SK-MEL-5 (cell line): ENCODE measurements around the gene CSNK1G2. TPM values are rescaled to one million over a fixed set of nuclear protein-coding genes. Genes with fewer than 3 reads are reported as not detected.
A peak's percentile ranks its signal among the peaks of the same experiment; 100 is the strongest.
"Not testable (repeated sequence)": the region's sequence is repeated elsewhere in the genome, so short reads cannot be mapped to it uniquely, and the experiment has no call there.

Source experiments
- DNase-seq: peaks from one replicate; pipeline ENCODE4 v3.0.0-alpha.2; 2016; ENCODE audit warnings: low read depth, low spot score
- in situ Hi-C: cut with HindIII; loops from 2 replicates; pipeline ENCODE4 v1.10.0; 2016; ENCODE audit warnings: low sequenced_read_pairs, high pct_unique_total_duplicates, low pct_unique_long_range_greater_than_20kb
- total RNA-seq: library from RNA; depleted of rRNA; stranded (reverse); fragments of >200 nt; shearing (Covaris generic); gene quantifications from 2 replicates; pipeline ENCODE4 v1.2.3, GENCODE V29; 2014

The CSNK1G2 gene
- total RNA-seq, 1 experiment from 2014 or later = 49.3 TPM

- in situ Hi-C loops = no loop called here
- DNase-seq = no peak
These were observed 36.1 kb downstream of the CSNK1G2 start for GRCh38 chr19:1977120-1977519.

- no peak for DNase-seq
- in situ Hi-C loops = no loop called here
These were observed 37.4 kb downstream of the CSNK1G2 start for GRCh38 chr19:1978346-1978894.

- no peak for DNase-seq
These were observed 38.0 kb downstream of the CSNK1G2 start for GRCh38 chr19:1979017-1979416.

GRCh38 chr19:1979642-1980041 lies 38.7 kb downstream of the CSNK1G2 start:
- in situ Hi-C loops = no loop called here
- DNase-seq = no peak

More at GRCh38 chr19:1979017-1979416, 38.0 kb downstream of the CSNK1G2 start:
- in situ Hi-C loops = no loop called here

GRCh38 chr19:1980091-1980808 lies 39.3 kb downstream of the CSNK1G2 start:
- no peak for DNase-seq
- in situ Hi-C loops = no loop called here

- no peak for DNase-seq
- in situ Hi-C loops = no loop called here
These were observed 39.8 kb downstream of the CSNK1G2 start for GRCh38 chr19:1980809-1981181.

GRCh38 chr19:1981253-1981652 lies 40.3 kb downstream of the CSNK1G2 start:
- no peak for DNase-seq
- in situ Hi-C loops = no loop called here

GRCh38 chr19:1984357-1984756 lies 43.4 kb downstream of the CSNK1G2 start:
- no peak for DNase-seq
- in situ Hi-C loops = no loop called here

- no peak for DNase-seq
- in situ Hi-C loops = no loop called here
These were observed 44.8 kb downstream of the CSNK1G2 start for GRCh38 chr19:1985588-1986356.

- no peak for DNase-seq
- in situ Hi-C loops = no loop called here
These were observed 45.6 kb downstream of the CSNK1G2 start for GRCh38 chr19:1986357-1987162.

GRCh38 chr19:1987197-1988187 lies 46.5 kb downstream of the CSNK1G2 start:
- in situ Hi-C loops = no loop called here

GRCh38 chr19:1988464-1988863 lies 47.5 kb downstream of the CSNK1G2 start:
- in situ Hi-C loops, DNase-seq: not testable (repeated sequence)

More at GRCh38 chr19:1987197-1988187, 46.5 kb downstream of the CSNK1G2 start:
- no peak for DNase-seq

GRCh38 chr19:1989513-1990229 lies 48.7 kb downstream of the CSNK1G2 start:
- in situ Hi-C loops = no loop called here
- no peak for DNase-seq

GRCh38 chr19:1990230-1991017 lies 49.5 kb downstream of the CSNK1G2 start:
- in situ Hi-C loops = no loop called here
- no peak for DNase-seq

- in situ Hi-C loops = no loop called here
- peak; percentile 7 for DNase-seq
These were observed 50.3 kb downstream of the CSNK1G2 start for GRCh38 chr19:1991018-1991913.
